K562 (cell line): ENCODE measurements around the gene NDRG3. TPM values are rescaled to one million over a fixed set of nuclear protein-coding genes. Genes with fewer than 3 reads are reported as not detected.

Source experiments
- ATAC-seq: fragments of 200-7000 bp; cut with Tn5 transposase; 3 replicates; pipeline ENCODE4 v1.9.1; 2020; ENCODE audit warnings: moderate library complexity
- BruUV-seq: library from RNA; stranded (reverse); fragments of 400-500 nt; replicated peaks from 2 replicates; lab custom pipeline; 2021; lab: Mats Ljungman, UMichigan
- CTCF ChIA-PET: fragments of 300-600 bp; formaldehyde crosslinking; extraction: SDS; loops from one replicate; lab custom pipeline; 2021; ENCODE audit warnings: low intra/inter-chr PET ratio; lab: Yijun Ruan, JAX
- POLR2A ChIA-PET: fragments of 300-600, 350-650 bp; sonication (Branson Sonifier 250); formaldehyde crosslinking; extraction: SDS; loops from one replicate; lab custom pipeline; 2021; ENCODE audit warnings: antibody characterized with exemption, inconsistent platforms; lab: Yijun Ruan, JAX
- DNase-seq, 4 experiments: peaks; one replicate each; pipeline versions ENCODE4 v3.0.0 to v3.0.0-alpha.2; 2011 to 2018; ENCODE audit warnings: low spot score in 3 of 4, mixed read lengths in 3 of 4; ENCODE audit errors: extremely low read depth in 1 of 4
- FAIRE-seq: peaks from 2 replicates; lab custom pipeline; 2011; peaks lifted over from hg19 to GRCh38; lab: Jason Lieb, UNC
- H2AFZ ChIP-seq: 2 replicates; pipeline ENCODE4 v1.6.0; 2011; ENCODE audit warnings: low read depth, low read length, control low read depth, inconsistent platforms
- H3K27ac ChIP-seq: fragments of 200-600 bp; 3 replicates; pipeline ENCODE4 v1.8.0; 2011; ENCODE audit warnings: low read depth, mild to moderate bottlenecking, control low read depth, inconsistent platforms, low read length, moderate library complexity, mixed read lengths; ENCODE audit errors: extremely low read depth
- H3K27me3 ChIP-seq, 2 experiments: fragments of 300-600 bp in 1 of 2; 2 replicates in 1 of 2; 3 replicates in 1 of 2; pipeline versions ENCODE4 v1.6.0 to v1.8.0; 2011; ENCODE audit warnings: inconsistent platforms in 2 of 2, low read length in 2 of 2, mild to moderate bottlenecking in 1 of 2, mixed read lengths in 1 of 2, moderate library complexity in 1 of 2; ENCODE audit not compliant: control insufficient read depth in 2 of 2, insufficient read depth in 2 of 2
- H3K36me3 ChIP-seq: fragments of 300-600 bp; 3 replicates; pipeline ENCODE4 v1.8.0; 2011; ENCODE audit warnings: mild to moderate bottlenecking, low read length, inconsistent platforms; ENCODE audit not compliant: control insufficient read depth, insufficient read depth
- H3K4me1 ChIP-seq, 2 experiments: fragments of 200-600 bp in 1 of 2; replicated peaks in 1 of 2; 2 replicates in 1 of 2; 3 replicates in 1 of 2; pipeline versions ENCODE4 v1.5.1 to v1.8.0; 2011; ENCODE audit warnings: inconsistent platforms in 2 of 2, low read length in 2 of 2, mild to moderate bottlenecking in 1 of 2, mixed read lengths in 1 of 2, moderate library complexity in 1 of 2; ENCODE audit not compliant: control insufficient read depth in 2 of 2, insufficient read depth in 2 of 2
- H3K4me2 ChIP-seq: 2 replicates; pipeline ENCODE4 v1.6.1; 2011; ENCODE audit warnings: low read length, control low read depth, inconsistent platforms, mixed read lengths; ENCODE audit not compliant: insufficient read depth
- H3K4me3 ChIP-seq: fragments of 200-600 bp; sonication (generic), shearing (Covaris generic); 2 replicates; pipeline ENCODE4 v1.5.1; 2016; ENCODE audit warnings: control low read depth, inconsistent platforms
- H3K79me2 ChIP-seq: fragments of 200-600 bp; 3 replicates; pipeline ENCODE4 v1.8.0; 2011; ENCODE audit warnings: low read length, inconsistent platforms; ENCODE audit not compliant: control insufficient read depth, insufficient read depth
- H3K9ac ChIP-seq, 2 experiments: 2 replicates each; pipeline versions ENCODE4 v1.6.0 to v1.6.1; 2011; ENCODE audit warnings: low read depth in 2 of 2, low read length in 2 of 2, control low read depth in 1 of 2, inconsistent platforms in 1 of 2, mild to moderate bottlenecking in 1 of 2, mixed read lengths in 1 of 2; ENCODE audit not compliant: insufficient read depth in 1 of 2
- H3K9me1 ChIP-seq: one replicate; pipeline ENCODE4 v1.6.0; 2011; ENCODE audit warnings: inconsistent platforms, mild to moderate bottlenecking, low read length, moderate library complexity; ENCODE audit not compliant: control insufficient read depth, insufficient read depth
- H3K9me3 ChIP-seq: replicated peaks from 2 replicates; pipeline ENCODE4 v1.5.1; 2011; ENCODE audit warnings: low read depth, low read length, inconsistent platforms; ENCODE audit not compliant: control insufficient read depth, insufficient read depth
- H4K20me1 ChIP-seq: replicated peaks from 2 replicates; pipeline ENCODE4 v1.6.1; 2011; ENCODE audit warnings: low read length, inconsistent platforms, mixed read lengths; ENCODE audit not compliant: control insufficient read depth, insufficient read depth
- ATF3 ChIP-seq, 2 experiments: fragments of 450-650 bp in 1 of 2; sonication (generic) in 1 of 2; formaldehyde crosslinking in 1 of 2; IDR thresholded peaks in 1 of 2; conservative IDR thresholded peaks in 1 of 2; 2 replicates each; pipeline versions ENCODE4 v1.6.1 to v1.8.1; 2016 to 2023; ENCODE audit warnings: mild to moderate bottlenecking in 2 of 2, moderate library complexity in 2 of 2, inconsistent platforms in 1 of 2, missing genetic modification reagents in 1 of 2
- ETS1 ChIP-seq: conservative IDR thresholded peaks from 2 replicates; pipeline ENCODE4 v1.6.1; 2011; ENCODE audit warnings: low read depth, mild to moderate bottlenecking, low read length; ENCODE audit not compliant: control insufficient read depth
- NFIX ChIP-seq: fragments of 250-450 bp; sonication (Bioruptor Pico); IDR thresholded peaks from 2 replicates; pipeline ENCODE4 v1.4.0; 2020; ENCODE audit warnings: low read depth, mild to moderate bottlenecking, moderate library complexity
- PHF20 ChIP-seq: fragments of 450-650 bp; IDR thresholded peaks from 2 replicates; pipeline ENCODE4 v1.6.1; 2018; ENCODE audit not compliant: partially characterized antibody
- SPI1 ChIP-seq: IDR thresholded peaks from 2 replicates; pipeline ENCODE4 v1.6.1; 2011; ENCODE audit warnings: low read depth, low read length, control low read depth, borderline replicate concordance
- ZNF766 ChIP-seq: fragments of 200-800 bp; sonication (Bioruptor generic); conservative IDR thresholded peaks from 2 replicates; pipeline ENCODE4 v1.6.1; 2016; ENCODE audit warnings: missing genetic modification characterization, missing compliant biosample characterization
- WGBS: fragments of 100-300 bp; shearing (Covaris generic); methylation state at CpG from one replicate; pipeline ENCODE4 v1.1.6; 2016; ENCODE audit warnings: low coverage, mixed read lengths; ENCODE audit not compliant: insufficient coverage; ENCODE audit errors: missing lambda C conversion rate; 5-methylcytosine and 5-hydroxymethylcytosine counted together
- in situ Hi-C: fragments of 300-500 bp; cut with MboI; formaldehyde crosslinking; loops from 4 replicates; pipeline ENCODE4 v1.15.0; 2018; ENCODE audit warnings: inconsistent platforms, mixed read lengths
- intact Hi-C: fragments of 100-400 bp; cut with micrococcal nuclease; formaldehyde crosslinking; loops from 2 replicates; pipeline ENCODE4 v1.14.2; 2022
- polyA plus RNA-seq, 8 experiments: library from polyadenylated mRNA; depleted of rRNA in 4 of 8; stranded (reverse) in 5 of 8; unstranded in 3 of 8; fragments of >200 nt; fragmentation: Nextera tagmentation in 2 of 8; fragmentation: Illumina TruSeq in 1 of 8; extraction: Ambion mirVana in 2 of 8; extraction: Trizol in 1 of 8; gene quantifications; 2 replicates each; pipeline versions ENCODE4 v1.2.1 to v1.2.3, GENCODE V29; 2011 to 2014; ENCODE audit warnings: inconsistent platforms in 1 of 8, missing spikeins in 1 of 8
- total RNA-seq, 7 experiments: library from RNA; depleted of rRNA in 6 of 7; stranded (reverse); fragments of >200 nt in 6 of 7; fragmentation: Illumina TruSeq in 2 of 7; extraction: Trizol in 2 of 7; gene quantifications; 2 replicates each; pipeline versions ENCODE4 v1.2.1 to v1.2.3, GENCODE V29; 2011 to 2021; ENCODE audit warnings: low replicate concordance in 1 of 7
- TF ChIP-seq, protein P1 (sequence below): fragments of 250-450 bp; sonication (Bioruptor Pico); IDR thresholded peaks from 2 replicates; pipeline ENCODE4 v1.5.0; 2022; ENCODE audit warnings: mild to moderate bottlenecking
- TF ChIP-seq, protein P2 (sequence below): fragments of 450-650 bp; formaldehyde crosslinking; IDR thresholded peaks from 2 replicates; pipeline ENCODE4 v1.4.0; 2022; ENCODE audit warnings: mild to moderate bottlenecking, moderate library complexity

The NDRG3 gene
- total and polyA plus RNA-seq, 9 of the 15 experiments (the other 6 are each of a cell fraction or from before 2014, with no cell fraction given), result 14.6 to 39.4 (median 24.4) TPM

DNA sequence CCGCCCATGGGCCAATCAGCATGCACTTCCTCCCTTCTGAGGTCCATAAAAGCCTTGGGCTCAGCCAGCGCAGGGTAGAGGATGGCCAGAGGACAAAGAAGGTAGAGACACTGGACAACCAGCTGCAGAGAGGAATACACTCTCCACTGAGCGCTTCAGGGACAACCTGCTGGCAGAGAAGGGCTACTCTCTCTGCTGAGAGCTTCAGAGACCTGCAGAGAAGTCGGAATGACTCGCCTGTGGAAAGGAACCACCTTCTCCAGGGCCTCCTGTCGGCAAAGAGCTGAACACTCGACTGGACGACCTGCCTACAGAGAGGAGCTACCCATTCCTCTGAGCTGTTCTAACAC, 68.5 kb downstream of the NDRG3 start:
- Histone ChIP-seq H3K4me1 (peaks cover 0 to 8% of the 10 kb centered on the region in 2 experiments; a peak in 2 of 5 replicates), H3K36me3 (peaks cover 13% of the 10 kb centered on the region), H2AFZ (no peak overlapping the region), H3K4me2 (no peak overlapping the region), H3K4me3 (no peak overlapping the region), H3K27me3 (no peaks in the 10 kb centered on the region), H3K27ac (no peak overlapping the region), H3K79me2 (no peaks in the 10 kb centered on the region), H3K9ac (no peak overlapping the region), H3K9me1 (no peaks in the 10 kb centered on the region), H3K9me3 (no peaks in the 10 kb centered on the region), H4K20me1 (no peaks in the 10 kb centered on the region)
- WGBS, result 75% methylated on average over 8 of the region's 8 CpGs
- ChIA-PET CTCF (no interaction called here), POLR2A (interaction anchor here (0.5 kb wide), 1 partner anchor 19 kb away, joined by 3 read pairs; no protein-coding TSS in a partner anchor)
- FAIRE-seq (no peak), DNase-seq (no peak), ATAC-seq (no peak)
- TF ChIP-seq ATF3 (IDR thresholded peaks at IDR 0.05), result no peak
- no peak for TF ChIP-seq ATF3 (CRISPR knock-in tag; conservative IDR thresholded peaks at IDR 0.05)
- TF ChIP-seq SPI1, result peak; percentile 27; the same call in 1 of the 2 replicates
- BruUV-seq, result no TSS peak
- in situ Hi-C loops (no loop called here), intact Hi-C loops (no loop called here)

- no peaks in the 10 kb centered on the region for H3K9me3 ChIP-seq
- no peak overlapping the region for H3K4me3 ChIP-seq
- intact Hi-C loops, result no loop called here
- H3K4me2 ChIP-seq, result no peak overlapping the region
- no peak for DNase-seq
- peaks cover 0 to 8% of the 10 kb centered on the region in 2 experiments; a peak in 3 of 5 replicates for H3K4me1 ChIP-seq
- H3K27ac ChIP-seq, result no peak overlapping the region
- H3K9me1 ChIP-seq, result no peaks in the 10 kb centered on the region
- no peaks in the 10 kb centered on the region for H3K79me2 ChIP-seq
- 85% methylated on average over 21 of the region's 27 CpGs for WGBS
- no peak for FAIRE-seq
- CTCF ChIA-PET, result no interaction called here
- no TSS peak for BruUV-seq
- no peaks in the 10 kb centered on the region for H3K27me3 ChIP-seq
- in situ Hi-C loops, result no loop called here
- peaks cover 10% of the 10 kb centered on the region; the same call in 2 of the 3 replicates for H3K36me3 ChIP-seq
- H4K20me1 ChIP-seq, result no peaks in the 10 kb centered on the region
- H2AFZ ChIP-seq, result no peak overlapping the region
- POLR2A ChIA-PET, result no interaction called here
- ATAC-seq, result peak; percentile 45
- H3K9ac ChIP-seq, result no peak overlapping the region
- TF ChIP-seq, protein P1, sequence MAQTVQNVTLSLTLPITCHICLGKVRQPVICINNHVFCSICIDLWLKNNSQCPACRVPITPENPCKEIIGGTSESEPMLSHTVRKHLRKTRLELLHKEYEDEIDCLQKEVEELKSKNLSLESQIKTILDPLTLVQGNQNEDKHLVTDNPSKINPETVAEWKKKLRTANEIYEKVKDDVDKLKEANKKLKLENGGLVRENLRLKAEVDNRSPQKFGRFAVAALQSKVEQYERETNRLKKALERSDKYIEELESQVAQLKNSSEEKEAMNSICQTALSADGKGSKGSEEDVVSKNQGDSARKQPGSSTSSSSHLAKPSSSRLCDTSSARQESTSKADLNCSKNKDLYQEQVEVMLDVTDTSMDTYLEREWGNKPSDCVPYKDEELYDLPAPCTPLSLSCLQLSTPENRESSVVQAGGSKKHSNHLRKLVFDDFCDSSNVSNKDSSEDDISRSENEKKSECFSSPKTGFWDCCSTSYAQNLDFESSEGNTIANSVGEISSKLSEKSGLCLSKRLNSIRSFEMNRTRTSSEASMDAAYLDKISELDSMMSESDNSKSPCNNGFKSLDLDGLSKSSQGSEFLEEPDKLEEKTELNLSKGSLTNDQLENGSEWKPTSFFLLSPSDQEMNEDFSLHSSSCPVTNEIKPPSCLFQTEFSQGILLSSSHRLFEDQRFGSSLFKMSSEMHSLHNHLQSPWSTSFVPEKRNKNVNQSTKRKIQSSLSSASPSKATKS (CRISPR knock-in tag), result no peak
- no peak for TF ChIP-seq PHF20
- no peak for TF ChIP-seq ETS1
- TF ChIP-seq NFIX, result no peak
- TF ChIP-seq ZNF766 (CRISPR knock-in tag), result no peak
- TF ChIP-seq, protein P2, sequence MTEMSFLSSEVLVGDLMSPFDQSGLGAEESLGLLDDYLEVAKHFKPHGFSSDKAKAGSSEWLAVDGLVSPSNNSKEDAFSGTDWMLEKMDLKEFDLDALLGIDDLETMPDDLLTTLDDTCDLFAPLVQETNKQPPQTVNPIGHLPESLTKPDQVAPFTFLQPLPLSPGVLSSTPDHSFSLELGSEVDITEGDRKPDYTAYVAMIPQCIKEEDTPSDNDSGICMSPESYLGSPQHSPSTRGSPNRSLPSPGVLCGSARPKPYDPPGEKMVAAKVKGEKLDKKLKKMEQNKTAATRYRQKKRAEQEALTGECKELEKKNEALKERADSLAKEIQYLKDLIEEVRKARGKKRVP (CRISPR knock-in tag), result no peak
These were observed 69.0 kb downstream of the NDRG3 start for GRCh38 chr20:36676701-36677421.
